Osteoblast (primary cell): ENCODE results near the gene FGF16. TPM values are rescaled to one million over a fixed set of nuclear protein-coding genes. Genes with fewer than 3 reads are reported as not detected.

Experiments used
- DNase-seq: peaks from one replicate; pipeline ENCODE4 v3.0.0; 2011; ENCODE audit warnings: low spot score, mixed read lengths; ENCODE audit not compliant: insufficient read length; ENCODE audit errors: missing footprints
- H2AFZ ChIP-seq: 2 replicates; pipeline ENCODE4 v1.6.0; 2011; ENCODE audit warnings: mild to moderate bottlenecking, low read length
- H3K27ac ChIP-seq: 2 replicates; pipeline ENCODE4 v1.5.1; 2011; ENCODE audit warnings: mild to moderate bottlenecking, low read depth, low read length, moderate library complexity
- H3K27me3 ChIP-seq: 2 replicates; pipeline ENCODE4 v1.6.0; 2012; ENCODE audit warnings: mild to moderate bottlenecking, control low read depth, inconsistent platforms, low read length, moderate library complexity; ENCODE audit not compliant: insufficient read depth
- H3K36me3 ChIP-seq: 2 replicates; pipeline ENCODE4 v1.5.1; 2011; ENCODE audit warnings: mild to moderate bottlenecking, low read length, control low read depth, moderate library complexity; ENCODE audit not compliant: insufficient read depth
- H3K4me1 ChIP-seq: 2 replicates; pipeline ENCODE4 v1.5.1; 2011; ENCODE audit warnings: mild to moderate bottlenecking, low read length, control low read depth, moderate library complexity; ENCODE audit not compliant: insufficient read depth
- H3K4me2 ChIP-seq: 2 replicates; pipeline ENCODE4 v1.6.0; 2011; ENCODE audit warnings: mild to moderate bottlenecking, low read length; ENCODE audit not compliant: insufficient read depth
- H3K4me3 ChIP-seq: fragments of 200-600 bp; sonication (generic); 3 replicates; pipeline ENCODE4 v1.5.1; 2012; ENCODE audit warnings: mild to moderate bottlenecking, low read length, inconsistent platforms; ENCODE audit not compliant: insufficient read depth
- H3K79me2 ChIP-seq: 2 replicates; pipeline ENCODE4 v1.6.0; 2012; ENCODE audit warnings: mild to moderate bottlenecking, low read length, control low read depth, inconsistent platforms; ENCODE audit not compliant: insufficient read depth
- H3K9me3 ChIP-seq: 2 replicates; pipeline ENCODE4 v1.5.1; 2011; ENCODE audit warnings: low read depth, low read length, control low read depth
- H4K20me1 ChIP-seq: 2 replicates; pipeline ENCODE4 v1.6.0; 2012; ENCODE audit warnings: mild to moderate bottlenecking, low read length, control low read depth; ENCODE audit not compliant: insufficient read depth
- CTCF ChIP-seq: IDR thresholded peaks from 2 replicates; pipeline ENCODE4 v1.5.1; 2011; ENCODE audit warnings: mild to moderate bottlenecking, low read depth, low read length, moderate library complexity; ENCODE audit errors: extremely low read depth
- total RNA-seq: library from RNA; depleted of rRNA; stranded (reverse); fragments of >200 nt; gene quantifications from 2 replicates; pipeline ENCODE4 v1.2.3, GENCODE V29; 2012

Gene FGF16
- total RNA-seq, 1 donor = 0.36 TPM

- H3K36me3 ChIP-seq = no peaks in the 10 kb centered on the region
- H3K27me3 ChIP-seq = no peaks in the 10 kb centered on the region
- TF ChIP-seq CTCF = no peak
Measured at GRCh38 chrX:77422891-77423648, 24.1 kb upstream of the FGF16 start.

GRCh38 chrX:77426811-77427210 lies 20.4 kb upstream of the FGF16 start:
- Histone ChIP-seq H3K4me1 (peaks cover 22% of the 10 kb centered on the region), H3K27ac (peak overlapping the region; percentile 32), H2AFZ (no peak overlapping the region), H3K9me3 (no peaks in the 10 kb centered on the region), H3K36me3 (no peaks in the 10 kb centered on the region), H3K4me3 (no peak overlapping the region), H3K27me3 (no peaks in the 10 kb centered on the region), H3K4me2 (peak overlapping the region; percentile 5), H3K79me2 (no peaks in the 10 kb centered on the region), H4K20me1 (no peaks in the 10 kb centered on the region)
- no peak for DNase-seq
- no peak for TF ChIP-seq CTCF

More at GRCh38 chrX:77422891-77423648, 24.1 kb upstream of the FGF16 start:
- Histone ChIP-seq H3K4me3 (no peak overlapping the region), H3K79me2 (no peaks in the 10 kb centered on the region), H3K4me1 (peaks cover 17% of the 10 kb centered on the region), H2AFZ (no peak overlapping the region), H3K27ac (no peak overlapping the region), H3K4me2 (no peak overlapping the region), H3K9me3 (no peaks in the 10 kb centered on the region), H4K20me1 (no peaks in the 10 kb centered on the region)
- DNase-seq = no peak

DNA sequence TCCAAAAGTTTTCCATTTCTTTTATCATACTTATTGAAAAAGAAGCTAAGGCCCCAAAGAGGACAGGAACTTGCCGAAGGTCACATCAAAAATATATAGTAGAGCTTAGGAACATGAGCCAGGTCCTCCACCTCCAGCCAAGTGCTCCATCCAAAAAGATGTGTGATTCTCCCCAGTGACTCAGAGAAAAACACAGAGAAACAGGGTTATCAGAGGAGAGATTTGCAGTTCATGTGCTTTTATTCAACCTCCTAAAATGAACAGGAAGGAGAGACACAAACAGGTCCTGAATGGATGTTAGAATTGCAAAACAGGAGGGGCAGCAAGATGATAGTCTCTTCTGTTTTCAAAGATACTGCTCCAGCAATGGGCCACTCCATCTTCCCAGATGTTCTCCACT lies 19.6 kb upstream of the FGF16 start:
- no peak for DNase-seq
- H3K4me2 ChIP-seq = peak overlapping the region; percentile 18

More for the DNA sequence above, 19.6 kb upstream of the FGF16 start:
- Histone ChIP-seq H2AFZ (peak overlapping the region; percentile 35), H3K9me3 (no peaks in the 10 kb centered on the region), H3K27ac (peak overlapping the region; percentile 32), H3K79me2 (no peaks in the 10 kb centered on the region), H4K20me1 (no peaks in the 10 kb centered on the region), H3K36me3 (no peaks in the 10 kb centered on the region), H3K4me1 (peaks cover 22% of the 10 kb centered on the region), H3K27me3 (no peaks in the 10 kb centered on the region), H3K4me3 (no peak overlapping the region)
- TF ChIP-seq CTCF = no peak
